Hematopoietic multipotent progenitor cell treated with erythropoietin and hydrocortisone succinate and interleukin-3 and kit ligand, for 6 days (in vitro differentiated cells): ENCODE measurements around the gene ANKRD36B.
"Not testable (repeated sequence)": the region's sequence is repeated elsewhere in the genome, so short reads cannot be mapped to it uniquely, and the experiment has no call there.

Source experiments
- DNase-seq: peaks from one replicate; pipeline ENCODE4 v3.0.0-alpha.2; 2015

ANKRD36B gene

GRCh38 chr2:97548536-97548935 lies 41.1 kb downstream of the ANKRD36B start:
- DNase-seq = not testable (repeated sequence)

- DNase-seq = no peak
These were observed 43.0 kb downstream of the ANKRD36B start for GRCh38 chr2:97546711-97547110.

GRCh38 chr2:97544911-97545310 lies 44.8 kb downstream of the ANKRD36B start:
- DNase-seq = not testable (repeated sequence)

DNA sequence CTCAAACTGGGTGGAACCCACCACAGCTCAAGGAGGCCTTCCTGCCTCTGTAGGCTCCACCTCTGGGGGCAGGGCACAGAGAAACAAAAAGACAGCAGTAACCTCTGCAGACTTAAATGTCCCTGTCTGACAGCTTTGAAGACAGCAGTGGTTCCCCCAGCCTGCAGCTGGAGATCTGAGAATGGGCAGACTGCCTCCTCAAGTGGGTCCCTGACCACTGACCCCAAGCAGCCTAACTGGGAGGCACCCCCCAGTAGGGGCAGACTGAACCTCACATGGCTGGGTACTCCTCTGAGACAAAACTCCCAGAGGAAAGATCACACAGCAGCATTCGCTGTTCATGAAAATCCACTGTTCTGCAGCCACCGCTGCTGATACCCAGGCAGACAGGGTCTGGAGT lies 63.8 kb downstream of the ANKRD36B start:
- not testable (repeated sequence) for DNase-seq

DNA sequence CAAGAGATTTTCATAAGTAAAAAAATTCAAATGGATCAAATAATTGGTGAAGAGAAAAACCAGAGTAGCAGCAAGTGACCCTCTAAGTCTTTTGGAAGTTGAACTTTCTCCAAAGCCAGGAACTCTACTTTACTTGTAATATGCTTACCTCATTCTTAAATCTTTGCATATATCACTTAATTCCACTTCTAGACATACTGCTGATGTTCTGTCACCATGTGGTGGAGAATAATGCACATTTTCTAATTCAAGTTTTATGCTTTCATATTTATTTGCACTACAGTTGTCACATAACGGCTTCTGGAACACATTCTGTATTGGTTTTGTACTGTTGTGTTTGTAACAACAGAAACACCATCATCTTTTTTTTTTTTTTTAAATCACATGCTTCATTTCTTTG lies 65.9 kb downstream of the ANKRD36B start:
- not testable (repeated sequence) for DNase-seq

DNA sequence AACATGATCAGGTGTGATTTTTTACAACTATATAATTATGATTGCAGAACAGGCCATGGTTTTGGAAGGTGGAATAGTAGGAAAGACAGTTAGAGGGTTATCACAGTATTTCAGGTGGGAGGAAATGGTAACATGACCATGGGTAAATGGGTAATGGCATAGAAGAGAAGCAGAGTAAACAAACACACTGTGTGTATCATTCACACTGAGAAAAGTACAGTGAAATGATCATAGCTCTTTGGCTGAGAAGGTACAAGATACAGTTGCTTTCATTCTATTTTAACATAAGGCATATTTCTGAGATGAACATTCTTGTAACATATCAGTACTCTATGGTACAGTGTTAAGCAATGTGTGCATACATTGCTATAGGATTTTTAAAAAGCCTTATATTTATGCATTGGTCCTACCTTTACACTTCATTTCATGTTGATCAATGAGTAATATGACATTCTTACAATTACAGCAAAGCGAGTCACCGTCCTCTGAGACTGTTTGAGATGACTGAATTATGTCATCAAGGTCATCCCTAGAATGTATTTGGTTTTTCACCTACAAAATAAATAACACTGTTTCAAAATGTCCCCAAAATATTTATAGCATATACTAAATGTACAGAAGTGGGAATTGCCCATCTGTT lies 66.6 kb downstream of the ANKRD36B start:
- not testable (repeated sequence) for DNase-seq

DNA sequence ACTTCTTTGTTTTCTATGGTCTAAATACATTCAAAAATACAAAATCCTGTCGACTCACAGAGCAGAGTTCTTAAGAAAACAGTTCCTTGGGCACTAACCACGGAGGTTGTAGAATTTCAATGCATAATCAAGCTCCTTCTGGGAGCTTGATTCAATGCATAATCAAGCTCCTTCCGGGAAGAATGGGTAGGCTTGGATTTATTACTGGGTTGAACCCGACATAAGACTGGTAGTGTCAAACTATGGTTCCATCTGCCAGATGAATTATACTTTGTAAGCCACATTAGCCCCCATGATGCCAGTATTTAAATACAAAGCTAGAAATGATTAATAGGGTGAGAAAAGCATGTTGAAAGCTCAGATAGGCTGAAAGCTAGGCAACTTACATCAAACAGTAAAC lies 94.0 kb downstream of the ANKRD36B start:
- not testable (repeated sequence) for DNase-seq

DNA sequence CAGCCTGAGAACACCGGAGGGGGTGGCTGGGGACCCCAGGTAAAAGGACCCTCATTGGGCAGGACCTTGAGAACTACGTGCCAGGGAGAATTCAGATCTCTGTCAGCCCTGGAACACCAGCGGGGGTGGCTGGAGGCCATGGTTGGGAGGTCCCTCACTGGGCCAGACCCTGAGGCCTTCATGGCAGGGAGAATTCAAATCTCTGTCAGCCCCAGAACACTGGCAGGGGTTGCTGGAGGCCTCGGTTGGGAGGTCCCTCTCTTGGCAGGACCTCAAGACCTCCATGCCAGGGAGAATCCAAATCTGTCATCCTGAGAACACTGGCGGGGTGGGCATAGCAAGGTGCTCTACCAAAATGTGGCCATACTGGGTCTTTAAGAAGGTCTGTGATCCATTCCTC lies 99.5 kb downstream of the ANKRD36B start:
- DNase-seq = peak; percentile 0
